Measurements from ENCODE around the gene CFD. TPM values are rescaled to one million over a fixed set of nuclear protein-coding genes. Genes with fewer than 3 reads are reported as not detected.
"Not testable (repeated sequence)": the region's sequence is repeated elsewhere in the genome, so short reads cannot be mapped to it uniquely, and the experiment has no call there.

The CFD gene
- total RNA-seq, 4 donors from 2014 or later: 3.2 to 233 (median 50.2) TPM

GRCh38 chr19:850979-851335 is 8.5 kb upstream of the CFD start:
- Histone ChIP-seq H3K4me3 (no peak overlapping the region), H3K27me3 (peaks cover 9 to 22% of the 10 kb centered on the region in 2 donors), H3K9me3 (no peaks in the 10 kb centered on the region), H3K27ac (peak overlapping the region; percentile 70 to 75), H3K36me3 (no peaks in the 10 kb centered on the region), H3K4me1 (peaks cover 3% of the 10 kb centered on the region in 2 donors)
- TF ChIP-seq CTCF (IDR thresholded peaks at IDR 0.05) (no peak), POLR2A (IDR thresholded peaks at IDR 0.05) (no peak)
- intact Hi-C loops (cut with DNase I; ENCODE audit: low total_unique reads): no loop called here
- DNase-seq: no peak

GRCh38 chr19:852136-853013 is 7.1 kb upstream of the CFD start, which contains the start of gene ELANE:
TSS of gene ELANE (plus strand) at chr19:852303. CDS start at chr19:852329, 26 bp downstream.
- intact Hi-C loops (cut with DNase I; ENCODE audit: low total_unique reads): no loop called here
- TF ChIP-seq CTCF (IDR thresholded peaks at IDR 0.05) (no peak), POLR2A (IDR thresholded peaks at IDR 0.05) (no peak)
- H3K27ac ChIP-seq: peak within 1 kb of the TSS; percentile 70 to 75
- H3K36me3 ChIP-seq: no peaks in the 10 kb centered on the region
- no peaks in the 10 kb centered on the region for H3K9me3 ChIP-seq
- no peak for DNase-seq
- H3K4me1 ChIP-seq: peaks cover 3% of the 10 kb centered on the region in 2 donors
- H3K4me3 ChIP-seq: no peak within 1 kb of the TSS
- H3K27me3 ChIP-seq: peaks cover 9 to 18% of the 10 kb centered on the region in 2 donors

GRCh38 chr19:853014-853585 is 6.4 kb upstream of the CFD start:
- no peak overlapping the region for H3K4me3 ChIP-seq
- no peaks in the 10 kb centered on the region for H3K36me3 ChIP-seq
- H3K27me3 ChIP-seq: peaks cover 9 to 18% of the 10 kb centered on the region in 2 donors
- DNase-seq: no peak
- intact Hi-C loops (cut with DNase I; ENCODE audit: low total_unique reads): no loop called here
- no peaks in the 10 kb centered on the region for H3K9me3 ChIP-seq
- no peak overlapping the region for H3K27ac ChIP-seq
- peaks cover 3% of the 10 kb centered on the region in 2 donors for H3K4me1 ChIP-seq
- TF ChIP-seq CTCF (IDR thresholded peaks at IDR 0.05): no peak
- TF ChIP-seq POLR2A (IDR thresholded peaks at IDR 0.05): no peak

- H3K9me3 ChIP-seq; DNase-seq; intact Hi-C loops (cut with DNase I; ENCODE audit: low total_unique reads); H3K4me1 ChIP-seq; H3K27ac ChIP-seq; H3K4me3 ChIP-seq; H3K36me3 ChIP-seq: not testable (repeated sequence)
- H3K27me3 ChIP-seq: peaks cover 9 to 18% of the 10 kb centered on the region in 2 donors
These were observed 5.7 kb upstream of the CFD start for GRCh38 chr19:853614-854220.

GRCh38 chr19:854549-854948 is 4.9 kb upstream of the CFD start:
- intact Hi-C loops (cut with DNase I; ENCODE audit: low total_unique reads): no loop called here
- Histone ChIP-seq H3K27me3 (peaks cover 9 to 21% of the 10 kb centered on the region in 2 donors), H3K4me1 (peaks cover 0 to 3% of the 10 kb centered on the region in 2 donors), H3K4me3 (no peak overlapping the region), H3K9me3 (no peaks in the 10 kb centered on the region), H3K36me3 (no peaks in the 10 kb centered on the region), H3K27ac (no peak overlapping the region)
- TF ChIP-seq POLR2A (IDR thresholded peaks at IDR 0.05) (no peak), CTCF (IDR thresholded peaks at IDR 0.05) (no peak)
- DNase-seq: no peak
